A673 (cell line): ENCODE data around the gene CLSTN2. TPM values are rescaled to one million over a fixed set of nuclear protein-coding genes. Genes with fewer than 3 reads are reported as not detected.

ENCODE experiments used
- BruUV-seq: library from RNA; stranded (reverse); fragments of 400-500 nt; replicated peaks from 2 replicates; lab custom pipeline; 2021; lab: Mats Ljungman, UMichigan
- CTCF ChIA-PET: fragments of 300-600 bp; sonication (Branson Sonifier 250); formaldehyde crosslinking; loops from one replicate; lab custom pipeline; 2022; ENCODE audit warnings: antibody characterized with exemption; lab: Charles Lee
- POLR2A ChIA-PET: fragments of 300-600 bp; sonication (Branson Sonifier 250); formaldehyde crosslinking; loops from one replicate; lab custom pipeline; 2022; ENCODE audit warnings: antibody characterized with exemption; ENCODE audit not compliant: low non-redundant PET; lab: Charles Lee
- DNase-seq: peaks from one replicate; pipeline ENCODE4 v3.0.0-alpha.2; 2015; ENCODE audit warnings: low spot score
- H3K27ac ChIP-seq: fragments of 200-600 bp; sonication (generic); 2 replicates; pipeline ENCODE4 v1.5.1; 2016; ENCODE audit warnings: mixed run types, low read depth, mild to moderate bottlenecking, mixed read lengths, antibody characterized with exemption, low read length; ENCODE audit not compliant: poor library complexity, severe bottlenecking
- H3K27me3 ChIP-seq: fragments of 200-600 bp; sonication (generic); replicated peaks from 2 replicates; pipeline ENCODE4 v1.6.1; 2017; ENCODE audit warnings: mixed run types, low read depth, mild to moderate bottlenecking, mixed read lengths, antibody characterized with exemption, low read length; ENCODE audit not compliant: insufficient read depth, poor library complexity
- H3K36me3 ChIP-seq: fragments of 200-600 bp; sonication (generic); 2 replicates; pipeline ENCODE4 v1.6.1; 2016; ENCODE audit warnings: mixed run types, mild to moderate bottlenecking, mixed read lengths, antibody characterized with exemption, low read length; ENCODE audit not compliant: insufficient read depth, poor library complexity, severe bottlenecking
- H3K4me1 ChIP-seq: fragments of 200-600 bp; sonication (generic); 2 replicates; pipeline ENCODE4 v1.6.1; 2017; ENCODE audit warnings: mixed run types, mild to moderate bottlenecking, mixed read lengths, antibody characterized with exemption, low read length; ENCODE audit not compliant: insufficient read depth, poor library complexity, severe bottlenecking
- H3K4me3 ChIP-seq: fragments of 200-600 bp; sonication (generic); 2 replicates; pipeline ENCODE4 v1.5.1; 2016; ENCODE audit warnings: low read depth, mixed run types, mild to moderate bottlenecking, mixed read lengths, low read length; ENCODE audit not compliant: poor library complexity, severe bottlenecking
- H3K9me3 ChIP-seq: fragments of 200-600 bp; sonication (generic); 2 replicates; pipeline ENCODE4 v1.6.1; 2016; ENCODE audit warnings: mixed run types, low read depth, mild to moderate bottlenecking, mixed read lengths, antibody characterized with exemption, low read length; ENCODE audit not compliant: poor library complexity, severe bottlenecking
- CTCF ChIP-seq: fragments of 300-800, 200-600 bp; sonication (generic); conservative IDR thresholded peaks from 2 replicates; pipeline ENCODE4 v1.5.1; 2017; ENCODE audit warnings: low read depth, mild to moderate bottlenecking, antibody characterized with exemption, low read length, moderate library complexity, mixed read lengths
- EZH2 ChIP-seq: fragments of 200-600 bp; sonication (generic); IDR thresholded peaks from 2 replicates; pipeline ENCODE4 v1.6.1; 2017; ENCODE audit warnings: borderline replicate concordance, low read depth, mild to moderate bottlenecking, mixed read lengths, antibody characterized with exemption, low read length; ENCODE audit not compliant: poor library complexity, severe bottlenecking
- intact Hi-C: fragments of 100-400 bp; cut with micrococcal nuclease; formaldehyde crosslinking; loops from one replicate; pipeline ENCODE4 v1.10.0; 2022; ENCODE audit not compliant: unreplicated experiment
- total RNA-seq: library from RNA; stranded (reverse); gene quantifications from 2 replicates; pipeline ENCODE4 v1.2.3, GENCODE V29; 2021

The CLSTN2 gene
- total RNA-seq, 1 experiment from 2014 or later = 50.7 TPM

GRCh38 chr3:140603766-140604165 is 668.8 kb downstream of the CLSTN2 start:
- no peaks in the 10 kb centered on the region for H3K27me3 ChIP-seq
- CTCF ChIA-PET = no interaction called here

GRCh38 chr3:140610544-140610943 is 675.6 kb downstream of the CLSTN2 start:
- Histone ChIP-seq H3K27ac (no peak overlapping the region), H3K4me3 (no peak overlapping the region), H3K9me3 (no peaks in the 10 kb centered on the region), H3K27me3 (no peaks in the 10 kb centered on the region), H3K36me3 (no peaks in the 10 kb centered on the region), H3K4me1 (no peaks in the 10 kb centered on the region)
- no TSS peak for BruUV-seq
- TF ChIP-seq EZH2 (no peak), CTCF (no peak)
- POLR2A ChIA-PET = no interaction called here
- intact Hi-C loops = no loop called here
- CTCF ChIA-PET = no interaction called here
- no peak for DNase-seq

More at GRCh38 chr3:140603766-140604165, 668.8 kb downstream of the CLSTN2 start:
- H3K4me1 ChIP-seq = no peaks in the 10 kb centered on the region
- H3K27ac ChIP-seq = no peak overlapping the region
- H3K4me3 ChIP-seq = no peak overlapping the region
- TF ChIP-seq EZH2 (no peak), CTCF (no peak)
- no peaks in the 10 kb centered on the region for H3K9me3 ChIP-seq
- no peaks in the 10 kb centered on the region for H3K36me3 ChIP-seq
- no TSS peak for BruUV-seq
- POLR2A ChIA-PET = no interaction called here
- intact Hi-C loops = no loop called here
- DNase-seq = no peak

GRCh38 chr3:140614001-140614400 is 679.0 kb downstream of the CLSTN2 start:
- ChIA-PET CTCF (no interaction called here), POLR2A (no interaction called here)
- Histone ChIP-seq H3K36me3 (no peaks in the 10 kb centered on the region), H3K9me3 (no peaks in the 10 kb centered on the region), H3K4me1 (no peaks in the 10 kb centered on the region), H3K27me3 (no peaks in the 10 kb centered on the region), H3K27ac (no peak overlapping the region), H3K4me3 (no peak overlapping the region)
- TF ChIP-seq EZH2 (no peak), CTCF (no peak)
- intact Hi-C loops = no loop called here
- BruUV-seq = no TSS peak
- no peak for DNase-seq
